DOHH2 (cell line): Measurements from ENCODE around the gene CFAP91.

Experiments used
- H3F3A ChIP-seq: fragments of 200-600 bp; sonication (generic), shearing (Covaris generic); 2 replicates; pipeline ENCODE4 v1.6.0; 2016; ENCODE audit warnings: antibody characterized with exemption, mild to moderate bottlenecking; ENCODE audit not compliant: control insufficient read depth, insufficient read depth
- H3K27ac ChIP-seq: fragments of 200-600 bp; sonication (generic); 2 replicates; pipeline ENCODE4 v1.5.1; 2014; ENCODE audit warnings: low read depth, mild to moderate bottlenecking, low read length, moderate library complexity
- H3K27me3 ChIP-seq: fragments of 200-600 bp; sonication (generic); 2 replicates; pipeline ENCODE4 v1.6.1; 2014; ENCODE audit warnings: mild to moderate bottlenecking, low read length, mixed read lengths; ENCODE audit not compliant: control insufficient read depth
- H3K36me3 ChIP-seq: fragments of 200-600 bp; sonication (generic); 2 replicates; pipeline ENCODE4 v1.6.1; 2014; ENCODE audit warnings: mild to moderate bottlenecking, low read length, moderate library complexity, mixed read lengths; ENCODE audit not compliant: control insufficient read depth
- H3K4me1 ChIP-seq: fragments of 200-600 bp; sonication (generic); 2 replicates; pipeline ENCODE4 v1.6.1; 2014; ENCODE audit warnings: mild to moderate bottlenecking, low read length, mixed read lengths; ENCODE audit not compliant: control insufficient read depth
- H3K4me2 ChIP-seq: fragments of 200-600 bp; sonication (generic); 2 replicates; pipeline ENCODE4 v1.6.0; 2014; ENCODE audit warnings: mild to moderate bottlenecking, low read length, moderate library complexity
- H3K4me3 ChIP-seq: fragments of 200-600 bp; sonication (generic); 2 replicates; pipeline ENCODE4 v1.5.1; 2014; ENCODE audit warnings: mild to moderate bottlenecking, low read length, mixed read lengths
- H3K79me2 ChIP-seq: fragments of 200-600 bp; sonication (generic); 2 replicates; pipeline ENCODE4 v1.6.1; 2014; ENCODE audit warnings: mild to moderate bottlenecking, low read length, mixed read lengths; ENCODE audit not compliant: control insufficient read depth
- H3K9me2 ChIP-seq: fragments of 200-600 bp; sonication (generic); replicated peaks from 2 replicates; pipeline ENCODE4 v1.6.1; 2014; ENCODE audit warnings: mild to moderate bottlenecking, low read length, mixed read lengths; ENCODE audit not compliant: control insufficient read depth
- H3K9me3 ChIP-seq: fragments of 200-600 bp; sonication (generic); 2 replicates; pipeline ENCODE4 v1.6.1; 2014; ENCODE audit warnings: antibody characterized with exemption, low read length, mixed read lengths; ENCODE audit not compliant: control insufficient read depth, insufficient read depth
- H4K20me1 ChIP-seq: fragments of 200-600 bp; sonication (generic); 2 replicates; pipeline ENCODE4 v1.6.0; 2014; ENCODE audit warnings: low read depth, mild to moderate bottlenecking, antibody characterized with exemption, low read length, moderate library complexity; ENCODE audit not compliant: control insufficient read depth, insufficient read depth
- CTCF ChIP-seq: fragments of 200-600 bp; sonication (generic); IDR thresholded peaks from one replicate; pipeline ENCODE4 v1.5.1; 2014; ENCODE audit warnings: antibody characterized with exemption, mild to moderate bottlenecking, low read depth, low read length; ENCODE audit not compliant: poor library complexity, severe bottlenecking
- EZH2phosphoT487 ChIP-seq: fragments of 200-600 bp; sonication (generic); IDR thresholded peaks from 2 replicates; pipeline ENCODE4 v1.6.1; 2017; ENCODE audit warnings: borderline replicate concordance, mild to moderate bottlenecking, antibody characterized with exemption, low read length, moderate library complexity, mixed read lengths

CFAP91 gene

GRCh38 chr3:119726909-119727308 lies 24.1 kb downstream of the CFAP91 start:
- H3K4me1 ChIP-seq: no peaks in the 10 kb centered on the region
- no peak overlapping the region for H3K4me2 ChIP-seq
- TF ChIP-seq CTCF: no peak
- TF ChIP-seq EZH2phosphoT487: no peak
- H3K9me2 ChIP-seq: no peaks in the 10 kb centered on the region
- 0 out of 2 replicates have a peak, but pooled peaks cover 6% of the 10 kb centered on the region for H3K27me3 ChIP-seq
- H3K9me3 ChIP-seq: no peaks in the 10 kb centered on the region
- H4K20me1 ChIP-seq: no peaks in the 10 kb centered on the region
- no peaks in the 10 kb centered on the region for H3K36me3 ChIP-seq
- H3F3A ChIP-seq: no peaks in the 10 kb centered on the region
- no peak overlapping the region for H3K4me3 ChIP-seq
- no peak overlapping the region for H3K27ac ChIP-seq
- no peaks in the 10 kb centered on the region for H3K79me2 ChIP-seq

GRCh38 chr3:119729996-119730395 lies 27.2 kb downstream of the CFAP91 start:
- Histone ChIP-seq H3K4me1 (no peaks in the 10 kb centered on the region), H3K4me2 (no peak overlapping the region), H3K9me2 (no peaks in the 10 kb centered on the region), H3K27me3 (peaks cover 11% of the 10 kb centered on the region; the same call in 1 of the 2 replicates), H3K79me2 (no peaks in the 10 kb centered on the region), H3K36me3 (no peaks in the 10 kb centered on the region), H3K4me3 (no peak overlapping the region), H4K20me1 (no peaks in the 10 kb centered on the region), H3K9me3 (no peaks in the 10 kb centered on the region), H3K27ac (no peak overlapping the region), H3F3A (no peaks in the 10 kb centered on the region)
- no peak for TF ChIP-seq CTCF
- no peak for TF ChIP-seq EZH2phosphoT487

GRCh38 chr3:119731560-119732343 lies 28.9 kb downstream of the CFAP91 start:
- H3F3A ChIP-seq: no peaks in the 10 kb centered on the region
- no peaks in the 10 kb centered on the region for H3K9me2 ChIP-seq
- no peaks in the 10 kb centered on the region for H4K20me1 ChIP-seq
- H3K4me3 ChIP-seq: no peak overlapping the region
- no peak overlapping the region for H3K27ac ChIP-seq
- no peak overlapping the region for H3K4me2 ChIP-seq
- H3K36me3 ChIP-seq: no peaks in the 10 kb centered on the region
- H3K9me3 ChIP-seq: no peaks in the 10 kb centered on the region
- peaks cover 11% of the 10 kb centered on the region; the same call in 1 of the 2 replicates for H3K27me3 ChIP-seq
- no peaks in the 10 kb centered on the region for H3K4me1 ChIP-seq
- no peaks in the 10 kb centered on the region for H3K79me2 ChIP-seq
- TF ChIP-seq CTCF (no peak), EZH2phosphoT487 (no peak)
